HL-60/S4 treated with phorbol 12-myristate 13-acetate at 8.2 ng/mL for 4 days and 3 days (cell line): ENCODE data around the gene RAMP1.
"Not testable (repeated sequence)": the region's sequence is repeated elsewhere in the genome, so short reads cannot be mapped to it uniquely, and the experiment has no call there.

Source experiments
- in situ Hi-C: fragments of 300-500 bp; cut with MboI; formaldehyde crosslinking; loops from 2 replicates; pipeline ENCODE4 v1.15.0; 2022; ENCODE audit warnings: low sequenced_read_pairs

RAMP1 gene

GRCh38 chr2:237863102-237863511 lies 3.7 kb downstream of the RAMP1 start:
- in situ Hi-C loops, result no loop called here

DNA sequence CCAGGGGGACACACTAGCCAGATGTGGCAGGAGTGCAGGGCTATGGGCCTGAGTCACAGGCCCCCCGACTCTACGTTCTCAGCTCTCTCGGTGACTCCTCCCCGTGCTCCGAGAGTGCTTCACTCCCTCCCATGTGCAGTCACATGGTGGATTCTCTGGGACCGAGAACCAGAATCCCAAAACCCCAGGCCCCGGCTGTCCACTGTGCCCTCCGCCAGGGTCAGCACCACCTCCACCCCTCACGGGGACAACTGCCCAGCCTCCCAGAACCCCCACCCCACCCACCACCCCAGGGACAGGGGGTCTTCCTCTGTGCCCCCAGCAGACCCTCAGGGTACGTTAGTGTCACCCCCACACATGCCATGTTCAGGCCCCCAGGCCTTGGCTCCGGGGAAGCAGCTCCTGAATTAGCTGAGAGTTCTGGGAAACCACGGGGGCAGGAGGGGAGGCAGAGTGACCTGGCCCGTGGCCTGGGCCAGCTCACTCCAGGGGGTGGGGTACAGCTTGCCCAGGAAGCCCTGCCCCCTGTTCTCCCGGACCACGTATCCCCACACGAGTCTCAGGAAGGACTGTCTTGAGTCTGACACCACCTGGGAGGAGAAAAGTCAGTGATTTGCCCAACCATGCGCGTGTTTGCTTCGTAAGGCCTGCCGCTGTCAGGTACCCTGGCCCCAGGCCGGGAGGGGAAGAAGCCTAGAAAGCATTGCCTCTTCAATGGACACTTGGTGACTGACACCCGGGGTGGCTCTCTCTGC lies 4.4 kb downstream of the RAMP1 start:
- in situ Hi-C loops, result no loop called here

DNA sequence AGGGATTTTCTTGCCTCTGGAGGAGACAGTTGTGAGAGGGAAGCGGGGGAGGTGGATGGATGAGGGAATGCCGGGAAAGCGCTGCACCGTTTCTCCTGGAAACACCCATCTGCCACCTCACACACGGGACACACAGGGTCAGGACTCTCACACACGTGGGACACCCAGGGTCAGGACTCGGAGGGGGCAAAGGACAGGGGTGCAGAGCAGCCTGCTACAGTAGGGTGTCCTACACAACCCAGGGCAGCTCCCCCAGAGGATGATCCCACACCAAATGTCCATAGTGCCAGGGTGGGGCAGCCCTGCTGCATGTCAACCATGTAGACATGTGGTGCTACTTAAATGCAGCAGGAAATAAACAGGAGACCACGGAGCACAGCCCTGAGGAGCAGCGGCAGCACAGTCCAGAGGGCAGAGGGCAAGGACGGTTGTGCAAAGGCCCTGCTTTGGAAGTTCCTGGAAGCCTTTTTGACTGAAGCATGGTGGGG lies 5.1 kb downstream of the RAMP1 start:
- in situ Hi-C loops, result no loop called here

- in situ Hi-C loops, result no loop called here
These were observed 5.7 kb downstream of the RAMP1 start for GRCh38 chr2:237864940-237865622.

DNA sequence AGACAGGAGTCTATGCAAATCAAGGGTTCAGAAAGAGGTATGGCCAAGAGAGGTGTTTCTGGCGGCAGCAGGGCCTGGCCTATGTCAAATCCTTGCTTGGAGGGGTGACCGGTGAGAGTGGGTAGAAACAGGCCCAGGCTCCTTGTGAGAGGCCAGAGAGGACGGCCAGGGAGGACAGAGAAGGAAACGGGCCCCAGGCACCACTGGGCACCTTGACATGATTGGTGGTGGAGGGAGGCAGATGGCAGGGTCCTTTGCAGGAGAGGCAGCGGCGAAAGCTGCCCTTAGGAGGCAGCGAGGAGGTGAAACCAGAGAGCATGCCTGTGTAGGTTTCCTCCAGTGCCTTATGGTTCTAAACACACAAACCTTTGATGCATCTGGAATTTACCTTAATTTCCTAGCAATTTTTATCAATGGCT lies 6.2 kb downstream of the RAMP1 start:
- in situ Hi-C loops, result no loop called here

- in situ Hi-C loops, result no loop called here
These were observed 6.7 kb downstream of the RAMP1 start for GRCh38 chr2:237866101-237866621.

- in situ Hi-C loops, result no loop called here
These were observed 8.0 kb downstream of the RAMP1 start for GRCh38 chr2:237867465-237867864.

DNA sequence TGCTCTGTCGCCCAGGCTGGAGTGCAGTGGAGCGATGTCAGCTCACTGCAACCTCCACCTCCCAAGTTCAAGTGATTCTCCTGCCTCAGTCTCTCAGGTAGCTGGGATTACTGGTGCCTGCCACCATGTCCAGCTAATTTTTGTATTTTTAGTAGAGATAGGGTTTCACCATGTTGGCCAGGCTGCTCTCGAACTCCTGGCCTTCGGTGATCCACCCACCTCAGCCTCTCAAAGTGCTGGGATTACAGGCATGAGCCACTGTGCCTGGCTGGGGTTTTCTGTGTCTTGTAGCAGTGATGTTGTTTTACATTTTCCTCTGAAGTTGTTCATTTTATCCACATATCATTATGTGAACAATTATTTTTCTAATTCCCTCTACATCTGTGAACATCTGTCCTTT lies 8.7 kb downstream of the RAMP1 start:
- in situ Hi-C loops, result not testable (repeated sequence)

DNA sequence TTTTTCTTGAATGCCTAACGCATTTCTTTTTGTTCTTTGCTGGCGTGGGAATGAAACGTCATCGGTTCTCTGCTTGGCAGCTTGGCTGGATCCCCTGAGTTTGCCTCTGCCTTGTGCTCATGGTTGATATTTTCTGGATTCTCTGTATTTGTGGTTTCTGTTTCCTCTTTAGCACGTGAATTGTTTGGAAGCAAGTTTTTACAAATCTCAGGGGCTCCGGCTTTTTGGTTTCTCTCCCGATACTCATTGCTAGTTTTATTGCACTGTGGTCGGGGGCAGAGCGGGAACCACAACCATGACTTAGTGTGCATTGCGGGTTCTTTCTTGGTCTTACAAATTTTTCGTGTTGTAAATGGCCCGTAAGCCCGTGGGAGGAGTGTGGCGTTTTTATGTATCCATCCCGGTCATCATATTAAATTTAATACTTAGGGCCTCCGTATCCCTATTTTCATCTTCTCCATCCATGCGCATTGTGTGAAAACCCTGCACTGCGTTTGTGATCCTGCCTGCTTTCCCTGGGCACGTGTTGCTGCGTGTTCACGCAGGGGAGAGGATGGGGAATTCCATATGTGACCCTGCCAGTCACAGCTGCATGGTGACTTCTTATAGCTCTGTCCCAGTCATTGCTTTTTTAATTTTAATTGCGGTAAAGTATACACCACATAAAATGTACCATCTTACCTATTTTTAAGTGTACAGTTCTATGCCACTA lies 9.4 kb downstream of the RAMP1 start:
- in situ Hi-C loops, result no loop called here

DNA sequence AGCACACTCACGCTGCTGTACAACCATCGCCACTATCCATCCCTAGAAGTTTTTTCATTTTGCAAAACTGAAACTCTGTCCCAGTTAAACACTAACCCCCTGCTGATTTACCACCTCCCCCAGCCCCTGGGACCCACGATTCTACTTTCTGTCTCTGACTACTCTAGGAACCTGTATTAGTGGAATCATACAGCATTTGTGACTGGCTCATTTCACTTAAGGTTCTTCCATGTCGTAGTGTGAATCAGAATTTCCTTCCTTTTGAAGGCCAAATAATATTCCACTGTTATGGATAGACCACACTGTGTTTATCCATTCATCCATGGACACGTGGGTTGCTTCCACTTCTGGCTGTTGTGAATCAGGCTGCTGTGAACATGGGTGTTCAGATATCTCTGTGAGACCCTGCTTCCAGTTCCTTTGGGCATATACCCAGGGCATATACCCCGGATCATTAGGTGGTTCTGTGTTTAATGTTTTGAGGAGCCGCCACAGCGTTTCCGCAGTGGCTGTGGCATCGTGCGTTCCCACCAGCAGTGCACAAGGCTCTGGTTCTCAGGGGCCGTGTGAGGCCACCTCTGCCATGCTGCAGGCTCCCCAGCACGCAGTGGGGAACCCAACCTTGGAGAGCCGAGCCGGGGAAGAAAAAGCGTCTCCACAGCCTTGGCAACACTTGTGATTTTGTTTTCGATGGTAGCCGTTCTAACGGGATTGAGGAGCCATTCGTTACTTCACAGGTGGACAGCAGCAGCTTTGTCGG lies 10.1 kb downstream of the RAMP1 start:
- in situ Hi-C loops, result no loop called here

GRCh38 chr2:237870126-237870525 lies 10.7 kb downstream of the RAMP1 start:
- in situ Hi-C loops, result no loop called here

DNA sequence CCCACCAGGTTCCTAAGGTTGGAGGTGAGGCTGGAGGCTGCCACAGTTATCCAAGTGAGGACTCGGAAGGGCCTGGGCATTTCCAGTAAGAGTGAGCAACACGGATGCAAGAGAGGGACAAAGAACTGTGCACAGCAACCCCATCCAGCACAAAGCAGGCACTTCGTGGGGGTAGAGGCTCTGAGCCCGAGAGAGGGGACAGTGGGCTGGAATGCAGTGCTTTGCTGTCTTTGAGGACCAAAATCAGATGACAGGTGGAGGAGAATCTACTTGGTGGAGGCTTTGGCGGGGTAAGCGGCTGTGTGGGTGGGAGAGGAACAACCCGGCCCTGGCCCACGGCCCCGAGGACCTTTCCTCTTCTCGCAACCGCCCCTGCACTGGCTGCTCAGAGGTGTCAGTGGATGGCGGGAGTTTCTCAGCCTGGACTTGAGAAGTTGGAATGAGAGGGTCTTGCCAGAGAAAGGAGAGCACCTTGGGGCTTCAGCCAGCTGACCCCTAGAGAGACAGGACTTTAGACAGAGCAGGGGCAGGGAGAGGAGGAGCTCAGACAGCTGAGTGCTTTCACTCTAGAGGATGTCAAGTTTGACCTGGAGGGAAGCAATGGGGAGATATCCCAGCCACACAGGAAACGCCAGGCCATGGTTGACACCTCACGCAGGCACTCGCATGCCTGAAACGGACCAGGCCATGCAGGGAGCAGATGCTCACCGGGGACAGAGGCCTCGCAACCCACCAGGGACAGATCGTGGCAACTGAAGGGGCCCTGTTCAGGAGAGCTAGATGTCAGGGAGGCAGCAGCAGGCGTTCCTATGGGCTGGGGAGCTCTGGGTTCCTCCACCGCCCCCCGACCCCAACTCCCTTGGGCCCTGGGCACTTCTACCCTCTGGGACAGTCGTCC lies 11.6 kb downstream of the RAMP1 start:
- in situ Hi-C loops, result no loop called here

GRCh38 chr2:237872178-237872887 lies 12.9 kb downstream of the RAMP1 start:
- in situ Hi-C loops, result no loop called here

- in situ Hi-C loops, result no loop called here
These were observed 14.0 kb downstream of the RAMP1 start for GRCh38 chr2:237873421-237873831.

GRCh38 chr2:237873897-237874551 lies 14.6 kb downstream of the RAMP1 start:
- in situ Hi-C loops, result no loop called here

GRCh38 chr2:237874585-237875161 lies 15.2 kb downstream of the RAMP1 start:
- in situ Hi-C loops, result no loop called here

- in situ Hi-C loops, result no loop called here
These were observed 16.0 kb downstream of the RAMP1 start for GRCh38 chr2:237875256-237876060.
